ENCODE measurements around the gene FANCI.

The FANCI gene

GRCh38 chr15:89308236-89308635, 64.5 kb downstream of the FANCI start:
- DNase-seq: no peak

- DNase-seq: no peak
Measured at GRCh38 chr15:89309993-89310392, 66.2 kb downstream of the FANCI start.

- no peak for DNase-seq
Measured at GRCh38 chr15:89315375-89315929, 71.7 kb downstream of the FANCI start.

- no peak for DNase-seq
Measured at GRCh38 chr15:89316504-89316903, 72.7 kb downstream of the FANCI start.

GRCh38 chr15:89317186-89317720, 73.5 kb downstream of the FANCI start:
- no peak for DNase-seq

GRCh38 chr15:89319678-89320077, 75.9 kb downstream of the FANCI start:
- no peak for DNase-seq

GRCh38 chr15:89320200-89320599, 76.4 kb downstream of the FANCI start:
- no peak for DNase-seq

GRCh38 chr15:89321521-89322410, 78.0 kb downstream of the FANCI start:
- DNase-seq: no peak

- no peak for DNase-seq
Measured at GRCh38 chr15:89322822-89323221, 79.0 kb downstream of the FANCI start.

- no peak for DNase-seq
Measured at GRCh38 chr15:89323825-89324224, 80.0 kb downstream of the FANCI start.

GRCh38 chr15:89325039-89325803, 81.4 kb downstream of the FANCI start:
- DNase-seq: no peak

- no peak for DNase-seq
Measured at GRCh38 chr15:89326316-89326715, 82.5 kb downstream of the FANCI start.

GRCh38 chr15:89327113-89327512, 83.3 kb downstream of the FANCI start:
- DNase-seq: no peak

- no peak for DNase-seq
Measured at GRCh38 chr15:89328398-89329254, 84.8 kb downstream of the FANCI start.

- DNase-seq: peak; percentile 40
Measured at GRCh38 chr15:89329329-89330084, 85.7 kb downstream of the FANCI start.

GRCh38 chr15:89330119-89330518, 86.3 kb downstream of the FANCI start:
- no peak for DNase-seq

GRCh38 chr15:89330881-89331595, 87.3 kb downstream of the FANCI start:
- DNase-seq: no peak

- peak; percentile 46 for DNase-seq
Measured at GRCh38 chr15:89332446-89332845, 88.7 kb downstream of the FANCI start.

GRCh38 chr15:89333011-89333860, 89.5 kb downstream of the FANCI start:
- no peak for DNase-seq

GRCh38 chr15:89333959-89334509, 90.3 kb downstream of the FANCI start:
- DNase-seq: no peak

All from CD4-positive, alpha-beta T cell treated with Interleukin-17A for 4 hours (primary cell).